ENCODE results near the gene DPYSL3.
"Not testable (repeated sequence)": the region's sequence is repeated elsewhere in the genome, so short reads cannot be mapped to it uniquely, and the experiment has no call there.

DNA sequence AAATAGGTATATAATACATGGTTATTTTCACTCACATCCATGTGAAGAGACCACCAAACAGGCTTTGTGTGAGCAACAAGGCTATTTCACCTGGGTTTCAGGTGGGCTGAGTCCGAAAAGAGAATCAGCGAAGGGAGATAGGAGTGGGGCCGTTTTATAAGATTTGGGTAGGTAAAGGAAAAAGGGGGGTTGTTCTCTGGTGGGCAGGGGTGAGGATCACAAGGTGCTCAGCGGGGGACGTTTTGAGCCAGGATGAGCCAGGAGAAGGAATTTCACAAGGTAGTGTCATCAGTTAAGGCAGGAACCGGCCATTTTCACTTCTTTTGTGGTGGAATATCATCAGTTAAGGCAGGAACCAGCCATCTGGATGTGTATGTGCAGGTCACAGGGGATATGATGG lies 142.5 kb downstream of the DPYSL3 start:
- TF ChIP-seq CTCF (IDR thresholded peaks at IDR 0.05); EP300 (IDR thresholded peaks at IDR 0.05; ENCODE audit: borderline replicate concordance in 1 of 2, low read depth in 1 of 2, low read length in 1 of 2); YY1 (IDR thresholded peaks at IDR 0.05; ENCODE audit: low read depth); GATA2 (CRISPR knock-in tag; IDR thresholded peaks at IDR 0.05); MAX (IDR thresholded peaks at IDR 0.05; ENCODE audit: low read depth); USF1 (IDR thresholded peaks at IDR 0.05; ENCODE audit: borderline replicate concordance, low read depth); REST (IDR thresholded peaks at IDR 0.05; ENCODE audit: low read depth, low read length); RAD21 (IDR thresholded peaks at IDR 0.05; ENCODE audit: low read length); FOXM1 (IDR thresholded peaks at IDR 0.05; ENCODE audit: low read depth); IRF3 (IDR thresholded peaks at IDR 0.05; ENCODE audit: low read depth, low read length): not testable (repeated sequence)
- TF ChIP-seq, protein P1, sequence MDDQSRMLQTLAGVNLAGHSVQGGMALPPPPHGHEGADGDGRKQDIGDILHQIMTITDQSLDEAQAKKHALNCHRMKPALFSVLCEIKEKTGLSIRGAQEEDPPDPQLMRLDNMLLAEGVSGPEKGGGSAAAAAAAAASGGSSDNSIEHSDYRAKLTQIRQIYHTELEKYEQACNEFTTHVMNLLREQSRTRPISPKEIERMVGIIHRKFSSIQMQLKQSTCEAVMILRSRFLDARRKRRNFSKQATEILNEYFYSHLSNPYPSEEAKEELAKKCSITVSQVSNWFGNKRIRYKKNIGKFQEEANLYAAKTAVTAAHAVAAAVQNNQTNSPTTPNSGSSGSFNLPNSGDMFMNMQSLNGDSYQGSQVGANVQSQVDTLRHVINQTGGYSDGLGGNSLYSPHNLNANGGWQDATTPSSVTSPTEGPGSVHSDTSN (IDR thresholded peaks at IDR 0.05) = not testable (repeated sequence)

All from SK-N-SH (cell line).